OCI-M2 (cell line): ENCODE results near the gene ARID1A.
A peak's percentile ranks its signal among the peaks of the same experiment; 100 is the strongest.

Experiments used
- DNase-seq: peaks from one replicate; lab custom pipeline; 2025; ENCODE audit not compliant: unreplicated experiment; lab: John Stamatoyannopoulos, UW

Gene ARID1A

GRCh38 chr1:26727476-26727875 lies 31.7 kb downstream of the ARID1A start:
- DNase-seq = no peak

- no peak for DNase-seq
Measured at GRCh38 chr1:26728645-26729044, 32.8 kb downstream of the ARID1A start.

DNA sequence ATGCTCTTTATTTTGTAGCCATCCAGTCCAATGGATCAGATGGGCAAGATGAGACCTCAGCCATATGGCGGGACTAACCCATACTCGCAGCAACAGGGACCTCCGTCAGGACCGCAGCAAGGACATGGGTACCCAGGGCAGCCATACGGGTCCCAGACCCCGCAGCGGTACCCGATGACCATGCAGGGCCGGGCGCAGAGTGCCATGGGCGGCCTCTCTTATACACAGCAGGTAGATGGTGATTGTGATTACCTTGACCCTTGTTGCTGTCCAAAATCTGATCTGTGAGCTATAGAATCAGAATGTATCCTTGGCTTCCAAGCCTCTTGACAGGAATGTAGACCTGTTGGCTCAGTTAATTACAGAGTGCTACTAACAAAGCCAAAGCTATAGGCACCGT lies 33.8 kb downstream of the ARID1A start:
- no peak for DNase-seq

- no peak for DNase-seq
Measured at GRCh38 chr1:26730695-26731094, 34.9 kb downstream of the ARID1A start.

DNA sequence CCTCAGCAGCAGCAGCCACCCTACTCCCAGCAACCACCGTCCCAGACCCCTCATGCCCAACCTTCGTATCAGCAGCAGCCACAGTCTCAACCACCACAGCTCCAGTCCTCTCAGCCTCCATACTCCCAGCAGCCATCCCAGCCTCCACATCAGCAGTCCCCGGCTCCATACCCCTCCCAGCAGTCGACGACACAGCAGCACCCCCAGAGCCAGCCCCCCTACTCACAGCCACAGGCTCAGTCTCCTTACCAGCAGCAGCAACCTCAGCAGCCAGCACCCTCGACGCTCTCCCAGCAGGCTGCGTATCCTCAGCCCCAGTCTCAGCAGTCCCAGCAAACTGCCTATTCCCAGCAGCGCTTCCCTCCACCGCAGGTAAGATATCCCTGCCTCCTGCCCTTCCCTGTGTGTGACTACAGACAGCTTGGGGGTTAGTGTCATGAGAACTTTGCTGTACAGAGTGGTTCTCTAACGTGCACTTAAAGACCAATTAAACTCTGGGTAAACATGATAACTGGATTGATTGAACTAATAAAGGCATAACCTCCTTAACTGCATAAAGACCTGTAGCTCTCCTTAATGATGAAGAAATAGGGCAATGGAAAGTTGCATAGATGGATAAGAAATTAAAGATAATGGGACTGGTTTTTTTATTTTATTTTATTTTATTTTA lies 35.6 kb downstream of the ARID1A start:
- DNase-seq = no peak

DNA sequence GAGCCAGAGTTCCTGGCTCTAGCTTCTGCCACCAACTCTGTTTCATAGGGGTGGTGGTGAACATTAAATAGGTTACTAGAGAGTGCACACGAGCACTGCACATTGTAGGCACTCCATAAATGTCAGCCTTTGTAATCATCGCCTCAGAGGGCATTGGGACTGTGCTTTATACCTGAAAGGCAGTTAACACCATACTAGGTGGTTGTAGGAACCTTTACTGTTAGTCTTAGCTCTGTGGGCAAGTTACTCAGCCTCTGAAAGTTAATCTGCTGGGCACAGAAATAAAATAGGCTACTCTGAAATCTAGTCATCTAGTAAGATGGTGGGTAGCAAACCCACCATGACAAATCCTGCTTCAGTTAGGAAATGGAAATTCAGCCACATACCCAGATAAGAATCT lies 37.6 kb downstream of the ARID1A start:
- no peak for DNase-seq

GRCh38 chr1:26733982-26734381 lies 38.2 kb downstream of the ARID1A start:
- DNase-seq = no peak

GRCh38 chr1:26734501-26735058 lies 38.8 kb downstream of the ARID1A start:
- DNase-seq = no peak

DNA sequence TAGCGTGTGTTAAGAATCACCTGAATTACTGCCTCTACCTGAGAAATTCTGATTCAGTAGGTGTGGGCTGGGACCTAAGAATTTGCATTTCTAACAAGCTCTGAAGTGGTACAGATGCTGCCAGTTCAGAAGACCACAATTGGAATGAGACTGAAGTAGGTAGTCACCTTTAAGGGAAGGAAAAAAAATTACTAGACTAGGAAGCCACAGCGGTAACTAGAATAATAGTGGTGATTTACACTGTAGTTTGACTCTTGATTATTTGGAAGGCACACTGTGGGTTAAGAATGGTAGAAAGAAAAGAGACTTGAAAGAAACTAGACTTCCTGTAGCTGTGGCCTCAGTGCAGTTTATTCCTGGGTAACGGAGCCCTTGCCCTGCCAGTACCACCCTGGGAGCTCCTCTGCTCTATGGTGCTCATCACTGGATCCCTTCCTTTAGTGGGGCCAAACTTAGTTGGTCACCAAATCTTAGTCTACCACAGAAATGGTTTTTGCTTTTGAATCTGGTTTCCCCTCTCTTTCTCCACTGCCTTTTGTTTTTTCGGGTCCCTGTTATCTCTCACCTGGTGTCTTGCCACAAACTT lies 43.6 kb downstream of the ARID1A start:
- DNase-seq = no peak

- DNase-seq = no peak
Measured at GRCh38 chr1:26740023-26740634, 44.3 kb downstream of the ARID1A start.

DNA sequence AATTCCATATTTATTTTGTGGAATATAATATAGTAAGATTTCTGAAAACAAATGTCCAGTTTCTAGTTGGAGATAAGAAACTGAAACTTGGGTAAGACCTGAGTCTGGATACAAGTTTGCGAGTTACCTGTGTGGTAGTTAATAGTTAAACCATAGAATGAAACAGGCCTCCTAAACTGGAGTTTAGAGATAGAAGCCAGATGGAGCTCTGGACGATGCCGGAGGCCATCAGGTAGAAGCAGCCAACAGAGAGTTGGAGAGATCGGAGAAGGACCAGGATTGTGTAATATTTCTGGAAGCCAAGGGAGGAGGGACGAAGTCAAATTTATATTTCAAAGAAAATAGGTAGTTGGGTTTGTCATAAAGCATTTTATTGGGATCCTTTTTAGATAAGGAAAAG lies 45.1 kb downstream of the ARID1A start:
- no peak for DNase-seq

GRCh38 chr1:26743426-26744059 lies 47.7 kb downstream of the ARID1A start:
- no peak for DNase-seq

- peak; percentile 79 for DNase-seq
Measured at GRCh38 chr1:26744075-26744959, 48.5 kb downstream of the ARID1A start.

DNA sequence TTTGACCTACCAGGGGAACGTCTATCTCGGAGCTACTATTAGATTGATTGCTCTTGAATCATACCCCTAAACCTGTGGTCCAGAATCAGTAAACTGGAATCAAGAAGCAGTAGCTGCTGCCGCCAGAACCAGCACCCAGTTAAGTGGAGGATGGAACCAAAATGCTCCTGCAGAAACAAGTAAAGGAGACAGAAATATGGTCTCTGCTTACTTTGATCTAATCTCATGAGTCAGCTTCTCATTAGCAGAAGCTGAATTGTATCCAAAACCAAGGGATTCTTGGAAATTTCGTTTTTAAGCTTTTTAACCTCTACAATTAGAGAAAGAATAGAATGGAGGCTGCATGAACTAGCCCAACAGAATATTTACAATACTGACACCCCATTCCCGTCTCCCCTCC lies 49.4 kb downstream of the ARID1A start:
- no peak for DNase-seq

GRCh38 chr1:26747048-26747447 lies 51.2 kb downstream of the ARID1A start:
- DNase-seq = no peak

- no peak for DNase-seq
Measured at GRCh38 chr1:26748351-26748750, 52.5 kb downstream of the ARID1A start.

- no peak for DNase-seq
Measured at GRCh38 chr1:26749458-26749857, 53.6 kb downstream of the ARID1A start.

- DNase-seq = no peak
Measured at GRCh38 chr1:26750428-26750827, 54.6 kb downstream of the ARID1A start.

GRCh38 chr1:26752519-26752918 lies 56.7 kb downstream of the ARID1A start:
- no peak for DNase-seq

GRCh38 chr1:26754086-26754874 lies 58.5 kb downstream of the ARID1A start:
- DNase-seq = no peak
